HG03354 (cell line): ENCODE results near the gene CASQ2.
"Not testable (repeated sequence)": the region's sequence is repeated elsewhere in the genome, so short reads cannot be mapped to it uniquely, and the experiment has no call there.

Experiments
- ATAC-seq: cut with Tn5 transposase; IDR thresholded peaks from one replicate; pipeline ENCODE4 v1.9.1; 2021; ENCODE audit warnings: mild to moderate bottlenecking; ENCODE audit not compliant: unreplicated experiment, poor library complexity, severe bottlenecking

The CASQ2 gene

GRCh38 chr1:115781851-115782250 lies 13.3 kb upstream of the CASQ2 start:
- ATAC-seq, result no peak

GRCh38 chr1:115781343-115781742 lies 12.8 kb upstream of the CASQ2 start:
- no peak for ATAC-seq

- not testable (repeated sequence) for ATAC-seq
Measured at GRCh38 chr1:115780655-115781054, 12.1 kb upstream of the CASQ2 start.

GRCh38 chr1:115779075-115779474 lies 10.6 kb upstream of the CASQ2 start:
- not testable (repeated sequence) for ATAC-seq

GRCh38 chr1:115771847-115772457 lies 3.4 kb upstream of the CASQ2 start:
- ATAC-seq, result peak; percentile 89

- no peak for ATAC-seq
Measured at GRCh38 chr1:115771094-115771846, 2.8 kb upstream of the CASQ2 start.

GRCh38 chr1:115767403-115767802 lies 1.1 kb downstream of the CASQ2 start:
- ATAC-seq, result no peak

GRCh38 chr1:115765091-115765490 lies 3.4 kb downstream of the CASQ2 start:
- no peak for ATAC-seq

- ATAC-seq, result no peak
Measured at GRCh38 chr1:115764541-115764940, 4.0 kb downstream of the CASQ2 start.

GRCh38 chr1:115762779-115763178 lies 5.7 kb downstream of the CASQ2 start:
- ATAC-seq, result no peak

GRCh38 chr1:115761601-115762302 lies 6.8 kb downstream of the CASQ2 start:
- ATAC-seq, result no peak

- ATAC-seq, result no peak
Measured at GRCh38 chr1:115757856-115758255, 10.7 kb downstream of the CASQ2 start.

GRCh38 chr1:115757326-115757725 lies 11.2 kb downstream of the CASQ2 start:
- no peak for ATAC-seq

- ATAC-seq, result no peak
Measured at GRCh38 chr1:115755456-115756370, 12.8 kb downstream of the CASQ2 start.

GRCh38 chr1:115753830-115754229 lies 14.7 kb downstream of the CASQ2 start:
- ATAC-seq, result no peak

GRCh38 chr1:115753361-115753760 lies 15.2 kb downstream of the CASQ2 start:
- no peak for ATAC-seq

- ATAC-seq, result no peak
Measured at GRCh38 chr1:115748401-115749150, 19.9 kb downstream of the CASQ2 start.

- ATAC-seq, result no peak
Measured at GRCh38 chr1:115746021-115746690, 22.4 kb downstream of the CASQ2 start.
